Stimulated activated CD8-positive, alpha-beta memory T cell treated with anti-CD3 and anti-CD28 coated beads, Interleukin-4, amount 100 ng/mL, for 24 hours (primary cell): ENCODE measurements around the gene PRKG1.

Experiments used
- DNase-seq: peaks from one replicate; pipeline ENCODE4 v3.0.0-alpha.2; 2020; ENCODE audit warnings: low read depth

PRKG1 gene

GRCh38 chr10:51074238-51075028 lies at the start of gene PRKG1:
PRKG1 (plus strand) TSS chr10:51074487.
- DNase-seq = no peak

GRCh38 chr10:51028420-51028819 lies 45.9 kb upstream of the PRKG1 start:
- DNase-seq = no peak

DNA sequence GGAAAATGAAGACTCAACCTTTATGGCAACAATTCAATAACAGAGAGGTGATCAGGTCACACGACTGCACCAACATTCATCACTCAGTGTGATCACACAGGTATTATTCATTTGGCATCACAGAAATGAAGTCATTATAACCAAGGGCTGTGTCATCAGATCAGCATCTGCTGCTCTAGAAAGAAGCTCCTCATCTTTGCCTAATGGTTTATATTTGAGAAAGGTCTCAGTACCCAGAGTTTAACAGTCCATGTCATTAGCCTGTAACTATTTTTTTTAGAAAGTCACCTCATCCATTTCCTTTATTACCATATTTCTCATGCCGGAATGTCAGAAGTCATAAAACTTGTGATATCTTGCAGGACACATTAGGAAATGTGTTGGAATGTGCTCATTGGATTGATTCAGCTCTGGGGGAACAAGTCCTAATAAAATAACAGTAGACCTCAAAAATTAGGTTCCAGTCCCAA lies 45.1 kb upstream of the PRKG1 start:
- no peak for DNase-seq

GRCh38 chr10:51030480-51030879 lies 43.8 kb upstream of the PRKG1 start:
- DNase-seq = no peak

DNA sequence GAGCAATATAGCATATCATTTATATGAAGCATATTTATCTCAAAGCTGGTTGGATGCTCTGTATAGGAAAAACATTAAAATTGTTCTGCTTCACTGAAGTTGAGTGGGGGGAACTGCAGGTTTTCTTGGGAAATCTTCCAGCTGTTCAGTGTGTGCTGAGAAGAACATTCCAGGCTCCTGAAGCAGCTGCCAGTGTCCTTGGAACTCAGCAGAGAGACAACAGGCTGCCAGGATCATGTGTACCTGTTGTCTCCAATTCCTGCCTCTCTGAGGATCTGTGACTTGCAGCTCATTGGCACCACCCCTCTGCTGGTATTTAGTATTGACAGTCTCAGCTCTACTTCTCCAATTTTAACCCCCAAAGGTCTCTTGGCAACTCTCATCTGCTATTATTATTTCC lies 42.3 kb upstream of the PRKG1 start:
- DNase-seq = no peak

- DNase-seq = no peak
Measured at GRCh38 chr10:51034769-51035168, 39.5 kb upstream of the PRKG1 start.

DNA sequence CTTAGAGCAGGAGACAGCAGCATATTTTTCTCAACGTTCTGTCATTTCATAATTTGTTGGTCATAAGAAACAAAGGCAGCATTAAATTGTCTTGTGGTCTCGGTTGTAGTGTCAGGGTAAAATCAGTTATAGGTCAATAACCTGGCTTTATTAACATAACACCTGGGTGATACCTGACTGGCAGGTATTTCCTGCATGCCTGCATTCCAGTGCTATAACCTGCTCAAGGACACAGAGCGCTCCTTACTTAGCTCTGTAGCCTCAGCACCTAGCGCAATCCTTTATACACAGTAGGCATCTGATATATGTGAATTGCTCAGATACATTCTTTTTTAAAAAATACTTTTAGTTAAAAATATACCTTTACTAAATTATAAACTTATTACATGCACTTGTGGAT lies 38.9 kb upstream of the PRKG1 start:
- no peak for DNase-seq

- DNase-seq = no peak
Measured at GRCh38 chr10:51045871-51046270, 28.4 kb upstream of the PRKG1 start.

GRCh38 chr10:51046654-51047053 lies 27.6 kb upstream of the PRKG1 start:
- DNase-seq = no peak

DNA sequence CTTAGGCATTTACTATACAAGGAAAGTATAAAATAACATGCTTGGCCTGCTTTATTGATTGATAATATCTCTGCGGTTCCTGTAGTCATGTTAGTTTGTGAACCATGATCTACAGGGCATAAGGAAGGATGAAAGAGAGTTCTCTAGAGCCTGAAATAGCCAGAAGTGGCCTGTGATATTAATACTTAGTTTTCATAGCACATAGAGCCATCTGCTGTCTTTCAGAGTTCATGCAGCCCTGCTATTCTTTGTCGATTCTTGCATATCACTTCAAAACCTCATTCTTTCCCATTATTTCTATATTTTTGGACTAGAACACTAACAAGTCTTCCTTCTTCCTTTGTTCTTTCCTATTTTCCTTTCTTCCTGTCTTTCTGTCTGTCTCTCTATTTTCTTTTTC lies 26.4 kb upstream of the PRKG1 start:
- DNase-seq = no peak

DNA sequence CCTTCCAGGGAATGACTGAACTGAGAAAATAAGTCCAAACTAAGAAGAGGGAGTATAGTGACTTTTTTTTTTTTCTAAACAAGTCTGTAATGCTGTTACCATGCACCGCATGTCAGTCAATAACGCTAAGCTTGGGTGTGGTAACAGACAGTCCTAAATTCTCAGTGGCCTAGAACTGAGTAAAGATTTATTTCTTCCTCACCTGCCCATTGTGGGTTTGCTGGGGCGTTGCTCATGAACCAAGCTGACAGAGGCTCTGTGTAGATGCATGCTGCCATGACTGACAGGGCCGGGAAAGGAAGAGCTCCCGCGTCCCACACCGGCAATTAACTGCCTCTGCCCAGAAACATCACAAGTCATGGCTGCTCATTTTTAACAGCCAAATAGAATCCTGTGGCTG lies 25.5 kb upstream of the PRKG1 start:
- DNase-seq = no peak

DNA sequence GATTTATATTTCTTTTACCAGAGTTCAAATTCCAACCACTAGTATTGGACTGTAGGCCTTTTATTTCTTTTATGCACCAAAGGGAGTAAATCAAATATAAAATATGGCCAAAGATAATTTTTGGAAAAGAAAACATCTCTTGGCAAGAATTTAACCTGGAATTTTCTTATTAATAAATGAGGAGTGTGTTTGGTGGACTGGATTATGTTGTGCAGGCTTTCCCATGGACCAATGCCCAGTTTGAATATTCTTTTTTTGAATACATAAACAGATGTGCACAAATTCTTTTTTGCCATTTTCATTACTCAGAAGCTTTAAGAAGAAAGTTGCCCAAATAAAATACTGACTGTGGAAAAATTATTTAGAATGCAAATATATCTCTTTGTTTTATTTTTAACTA lies 22.1 kb upstream of the PRKG1 start:
- no peak for DNase-seq

GRCh38 chr10:51057925-51058324 lies 16.4 kb upstream of the PRKG1 start:
- no peak for DNase-seq

DNA sequence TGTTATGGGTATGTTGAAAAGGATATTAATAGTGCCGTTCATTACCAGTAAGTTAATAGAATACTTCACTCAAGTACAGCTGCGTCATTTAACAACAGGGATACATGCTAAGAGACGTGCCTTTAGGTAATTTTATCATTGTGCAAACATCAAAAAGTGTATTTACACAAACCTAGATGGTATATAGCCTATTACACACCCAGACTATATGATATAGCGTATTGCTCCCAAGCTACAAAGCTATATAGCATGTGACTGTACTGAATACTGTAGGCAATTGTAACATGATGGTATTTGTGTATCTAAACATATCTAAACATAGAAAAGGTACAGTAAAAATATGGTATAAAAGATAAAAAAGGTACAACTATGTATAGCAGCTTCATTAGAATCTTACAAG lies 11.1 kb upstream of the PRKG1 start:
- DNase-seq = no peak

DNA sequence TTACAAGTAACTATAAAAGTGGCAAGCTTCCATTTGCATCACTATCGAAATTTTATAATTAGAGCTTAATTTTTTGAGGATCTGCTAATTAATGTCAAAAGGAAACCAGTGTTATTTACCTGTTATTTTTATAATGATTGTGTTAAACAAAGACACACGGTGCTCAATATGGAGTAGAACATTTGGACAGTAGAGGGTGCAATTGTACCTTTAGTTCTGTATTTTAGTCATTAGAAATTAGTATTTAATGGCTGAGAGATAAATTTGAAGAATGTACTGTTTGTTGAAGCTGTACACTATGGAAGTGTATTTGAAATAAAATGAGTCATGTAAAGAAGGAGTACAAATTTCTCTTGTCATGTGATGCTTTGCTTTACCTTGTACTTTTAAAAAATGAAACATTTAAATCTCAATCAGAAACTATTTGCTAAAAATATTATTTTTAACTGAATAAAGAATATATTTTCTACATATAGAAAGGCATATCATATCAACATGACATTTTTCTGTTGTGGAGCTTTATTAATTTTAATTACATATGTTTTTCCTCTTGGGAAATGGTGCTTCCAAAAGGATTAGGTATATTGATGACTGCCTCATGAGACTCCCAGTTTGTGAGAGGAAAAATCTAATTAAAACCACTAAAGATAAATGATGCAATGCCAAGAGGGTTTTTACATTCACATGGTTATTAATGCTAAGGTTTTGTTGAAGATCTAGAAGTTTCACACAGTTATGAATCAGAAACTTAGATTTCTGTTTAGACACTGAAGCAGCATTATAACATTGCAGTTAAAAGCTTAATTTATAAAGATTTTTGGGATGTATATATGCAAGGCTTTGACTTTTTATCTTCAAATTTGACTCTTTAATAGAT lies 10.4 kb upstream of the PRKG1 start:
- no peak for DNase-seq

DNA sequence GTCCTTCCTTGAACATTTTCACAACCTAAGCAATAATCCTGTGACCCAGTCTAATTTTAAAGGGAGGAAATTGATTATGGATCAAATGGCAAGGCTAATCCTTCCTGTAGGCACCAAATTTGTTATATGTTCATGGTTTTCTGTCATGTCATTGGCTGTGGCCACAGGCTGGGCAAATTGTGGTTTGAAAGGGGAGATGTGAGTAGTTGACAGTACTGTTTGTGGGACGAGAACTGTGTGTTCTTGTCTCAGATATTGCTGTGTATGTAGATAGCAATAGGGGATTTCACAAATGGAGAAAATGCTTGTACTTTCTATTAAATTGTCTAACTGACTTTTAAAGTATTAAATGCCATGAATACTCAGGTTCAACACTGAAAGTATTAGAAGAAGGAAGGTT lies 8.1 kb upstream of the PRKG1 start:
- no peak for DNase-seq

- no peak for DNase-seq
Measured at GRCh38 chr10:51072210-51072609, 2.1 kb upstream of the PRKG1 start.

- DNase-seq = no peak
Measured at GRCh38 chr10:51072921-51073434, 1.3 kb upstream of the PRKG1 start.

DNA sequence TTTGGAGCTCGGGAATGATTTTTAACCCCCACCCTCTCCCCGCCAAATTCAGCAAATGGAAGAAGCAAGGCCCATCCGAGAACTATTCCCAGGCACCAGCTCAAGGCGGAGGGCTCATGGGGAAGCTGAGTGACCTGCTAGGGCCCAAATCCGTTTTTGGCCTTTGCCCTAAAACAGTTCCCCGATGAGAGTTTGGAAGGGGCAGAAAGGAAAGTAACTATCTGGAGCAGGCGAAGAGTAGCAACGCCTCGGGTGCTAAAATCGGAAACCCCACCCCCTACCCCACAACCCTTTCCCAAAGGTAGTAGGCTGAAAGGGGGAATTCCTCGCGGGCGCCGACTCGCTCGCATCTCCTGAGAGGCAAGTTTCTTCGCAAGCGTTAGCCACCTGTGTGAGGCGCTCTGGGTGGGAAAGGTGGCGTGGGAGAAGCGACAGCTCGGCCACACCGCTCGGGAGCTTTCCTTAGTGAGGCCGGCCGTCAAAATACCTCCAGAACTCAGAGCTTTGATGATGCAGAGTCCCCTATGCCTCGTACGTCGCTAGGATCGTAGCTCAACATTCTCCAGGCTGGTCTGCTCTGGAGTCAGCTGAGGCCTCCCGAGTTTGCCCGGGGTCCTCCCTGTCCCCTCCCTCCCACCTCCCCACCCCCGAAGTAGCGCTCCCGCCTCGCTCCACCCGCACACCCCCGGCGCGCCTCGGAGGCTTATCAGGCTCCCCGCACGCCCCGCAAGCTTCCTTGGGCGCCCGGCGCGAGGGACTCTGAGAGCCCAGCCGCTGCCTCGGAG lies 642 bp upstream of the PRKG1 start:
- no peak for DNase-seq

DNA sequence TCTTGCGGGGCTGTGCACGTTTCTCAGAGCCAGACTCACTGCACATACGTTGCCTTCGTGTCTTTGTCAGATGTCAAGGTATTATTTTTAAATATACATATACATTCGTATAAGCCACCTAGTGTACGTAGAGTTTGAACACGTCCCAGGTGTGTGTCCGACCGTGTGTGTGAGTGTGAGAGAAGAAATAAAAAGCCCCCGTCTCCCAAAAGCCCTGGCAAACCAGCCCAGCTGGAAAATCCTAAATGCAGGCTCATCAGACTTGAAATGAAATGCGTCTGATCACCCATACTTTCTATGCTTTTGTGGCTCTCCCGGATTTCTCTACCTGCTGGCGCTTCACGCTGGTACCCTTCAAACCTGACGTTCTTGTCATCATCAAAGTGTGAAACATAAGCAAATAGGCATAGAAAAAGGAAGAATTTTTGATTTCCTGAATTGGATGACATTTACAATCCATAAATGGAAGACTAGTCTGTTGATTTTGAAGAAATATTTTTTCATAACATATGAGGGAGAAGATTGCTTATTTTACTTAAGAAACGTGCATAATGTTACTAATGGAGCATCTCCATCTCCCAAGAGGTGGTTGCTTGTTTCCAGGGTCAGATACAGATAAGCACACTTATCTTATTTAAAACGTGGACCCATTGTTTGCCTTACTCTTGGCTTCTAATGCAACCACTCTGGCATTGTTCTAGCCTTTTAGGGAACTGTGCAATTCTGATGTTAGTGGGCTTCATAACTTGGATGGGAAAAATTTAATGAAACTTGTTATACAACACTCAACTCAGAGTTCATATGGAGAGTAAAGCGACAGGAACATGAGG lies 971 bp downstream of the PRKG1 start:
- no peak for DNase-seq

- DNase-seq = no peak
Measured at GRCh38 chr10:51075873-51076229, 1.6 kb downstream of the PRKG1 start.
